ENCODE data around the gene KY. TPM values are rescaled to one million over a fixed set of nuclear protein-coding genes. Genes with fewer than 3 reads are reported as not detected.

Gene KY
- total RNA-seq, 4 donors from 2014 or later = 26.2 to 55.5 (median 33.1) TPM

- WGBS, 2 donors = 92 to 93% methylated on average over 8 of the region's 8 CpGs
- intact Hi-C loops (cut with DNase I; ENCODE audit: low total_unique reads) = no loop called here
- no peak for TF ChIP-seq POLR2A (IDR thresholded peaks at IDR 0.05)
- TF ChIP-seq, protein P1, sequence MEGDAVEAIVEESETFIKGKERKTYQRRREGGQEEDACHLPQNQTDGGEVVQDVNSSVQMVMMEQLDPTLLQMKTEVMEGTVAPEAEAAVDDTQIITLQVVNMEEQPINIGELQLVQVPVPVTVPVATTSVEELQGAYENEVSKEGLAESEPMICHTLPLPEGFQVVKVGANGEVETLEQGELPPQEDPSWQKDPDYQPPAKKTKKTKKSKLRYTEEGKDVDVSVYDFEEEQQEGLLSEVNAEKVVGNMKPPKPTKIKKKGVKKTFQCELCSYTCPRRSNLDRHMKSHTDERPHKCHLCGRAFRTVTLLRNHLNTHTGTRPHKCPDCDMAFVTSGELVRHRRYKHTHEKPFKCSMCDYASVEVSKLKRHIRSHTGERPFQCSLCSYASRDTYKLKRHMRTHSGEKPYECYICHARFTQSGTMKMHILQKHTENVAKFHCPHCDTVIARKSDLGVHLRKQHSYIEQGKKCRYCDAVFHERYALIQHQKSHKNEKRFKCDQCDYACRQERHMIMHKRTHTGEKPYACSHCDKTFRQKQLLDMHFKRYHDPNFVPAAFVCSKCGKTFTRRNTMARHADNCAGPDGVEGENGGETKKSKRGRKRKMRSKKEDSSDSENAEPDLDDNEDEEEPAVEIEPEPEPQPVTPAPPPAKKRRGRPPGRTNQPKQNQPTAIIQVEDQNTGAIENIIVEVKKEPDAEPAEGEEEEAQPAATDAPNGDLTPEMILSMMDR (IDR thresholded peaks at IDR 0.05) = no peak
- H3K4me3 ChIP-seq (ENCODE audit: low read depth, poor library complexity, severe bottlenecking) = no peak overlapping the region
- DNase-seq (ENCODE audit: low spot score in 2 of 2) = no peak
These were observed 30.9 kb downstream of the KY start for GRCh38 chr3:134619884-134620445.

- no peak for TF ChIP-seq POLR2A (IDR thresholded peaks at IDR 0.05)
- TF ChIP-seq, protein P1 (IDR thresholded peaks at IDR 0.05) = no peak
- intact Hi-C loops (cut with DNase I; ENCODE audit: low total_unique reads) = no loop called here
- 83 to 90% methylated on average over 1 to 2 of the region's 2 CpGs for WGBS, 2 donors
- DNase-seq (ENCODE audit: low spot score in 2 of 2) = no peak
- H3K4me3 ChIP-seq (ENCODE audit: low read depth, poor library complexity, severe bottlenecking) = no peak overlapping the region
These were observed 31.6 kb downstream of the KY start for GRCh38 chr3:134619301-134619615.

GRCh38 chr3:134618478-134619300 is 32.1 kb downstream of the KY start:
- no peak overlapping the region for H3K4me3 ChIP-seq (ENCODE audit: low read depth, poor library complexity, severe bottlenecking)
- no peak for TF ChIP-seq POLR2A (IDR thresholded peaks at IDR 0.05)
- TF ChIP-seq, protein P1 (IDR thresholded peaks at IDR 0.05) = no peak
- DNase-seq (ENCODE audit: low spot score in 2 of 2) = no peak
- intact Hi-C loops (cut with DNase I; ENCODE audit: low total_unique reads) = no loop called here
- WGBS, 2 donors = 91 to 98% methylated on average over 13 of the region's 13 CpGs

DNA sequence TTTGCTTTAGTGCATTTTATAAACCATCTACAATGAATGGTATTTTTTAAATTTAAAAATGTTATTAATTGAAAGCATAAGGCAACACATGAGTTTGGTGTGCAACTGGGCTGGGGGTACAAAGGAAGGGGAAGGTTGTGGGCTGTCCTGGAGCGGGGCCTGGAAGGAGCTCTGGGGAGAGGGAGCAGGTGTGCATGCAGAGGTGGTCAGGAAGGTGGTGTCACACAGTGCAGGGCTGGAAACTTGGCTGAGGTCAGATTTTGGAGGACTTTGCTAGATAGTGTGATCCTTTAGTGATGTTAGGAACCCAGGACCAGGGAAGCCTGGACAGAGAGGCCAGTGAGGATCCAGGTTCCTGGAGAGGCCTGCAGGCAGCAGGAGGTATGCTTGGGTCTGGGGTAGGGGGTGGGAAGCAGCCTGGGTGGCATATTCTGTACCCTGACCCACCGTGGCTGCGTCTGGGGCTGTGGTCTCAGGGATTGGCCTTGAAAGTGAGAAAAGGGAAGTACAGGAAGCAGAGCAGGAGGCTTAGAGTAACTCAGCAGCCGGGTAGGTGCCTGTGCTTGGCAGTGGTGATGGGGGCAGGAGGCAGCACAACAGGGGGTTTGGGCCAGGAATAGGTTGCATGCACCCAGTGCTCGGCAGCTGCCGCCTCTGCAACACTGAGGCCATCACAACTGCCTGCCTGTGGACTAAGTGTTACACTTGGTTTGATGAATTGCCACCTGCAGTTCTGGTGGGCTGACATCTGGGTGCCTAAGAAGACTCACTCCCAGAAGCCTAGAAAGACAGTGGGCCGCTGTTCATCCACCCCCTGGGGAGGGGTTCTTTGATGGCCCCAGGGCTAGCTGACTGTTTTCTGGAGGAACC is 33.0 kb downstream of the KY start:
- DNase-seq (ENCODE audit: low spot score in 2 of 2) = no peak
- no peak for TF ChIP-seq POLR2A (IDR thresholded peaks at IDR 0.05)
- TF ChIP-seq, protein P1 (IDR thresholded peaks at IDR 0.05) = no peak
- H3K4me3 ChIP-seq (ENCODE audit: low read depth, poor library complexity, severe bottlenecking) = no peak overlapping the region
- WGBS, 2 donors = 78 to 79% methylated on average over 7 of the region's 7 CpGs
- intact Hi-C loops (cut with DNase I; ENCODE audit: low total_unique reads) = no loop called here

GRCh38 chr3:134615743-134616142 is 35.1 kb downstream of the KY start:
- WGBS, 2 donors = 77 to 80% methylated on average over 5 of the region's 5 CpGs
- no peak overlapping the region for H3K4me3 ChIP-seq (ENCODE audit: low read depth, poor library complexity, severe bottlenecking)
- no peak for DNase-seq (ENCODE audit: low spot score in 2 of 2)
- intact Hi-C loops (cut with DNase I; ENCODE audit: low total_unique reads) = no loop called here
- TF ChIP-seq POLR2A (IDR thresholded peaks at IDR 0.05) = no peak
- TF ChIP-seq, protein P1 (IDR thresholded peaks at IDR 0.05) = no peak
